ENCODE data around the gene CIBAR2. TPM values are rescaled to one million over a fixed set of nuclear protein-coding genes. Genes with fewer than 3 reads are reported as not detected.

Gene CIBAR2
- total RNA-seq, 5 donors from 2014 or later (not counting 1 experiment from before 2014, with no cell fraction given) = not detected

GRCh38 chr16:85139881-85140339 lies 27.6 kb upstream of the CIBAR2 start:
- ChIA-PET POLR2A (no interaction called here), CTCF (no interaction called here)
- peaks cover 28 to 48% of the 10 kb centered on the region in 2 donors for H3K27me3 Mint-ChIP-seq
- peaks cover 0 to 12% of the 10 kb centered on the region in 2 experiments for H3K4me1 ChIP-seq (ENCODE audit: control insufficient read depth in 1 of 2, extremely low read depth in 1 of 2, insufficient read depth in 2 of 2, low read length in 2 of 2)
- no peak for DNase-seq
- WGBS (ENCODE audit: insufficient coverage) = 59% methylated on average over 8 of the region's 9 CpGs
- H3K27me3 ChIP-seq (replicated peaks in 1 of 2; ENCODE audit: control insufficient read depth in 2 of 2, extremely low read depth in 1 of 2, insufficient read depth in 2 of 2, low read length in 1 of 2) = peaks cover 0 to 85% of the 10 kb centered on the region in 2 experiments
- no peak overlapping the region for H3K27ac Mint-ChIP-seq
- H3K9me3 ChIP-seq = no peaks in the 10 kb centered on the region
- H3K27ac ChIP-seq (ENCODE audit: low read length) = no peak overlapping the region
- no peaks in the 10 kb centered on the region for H3K36me3 Mint-ChIP-seq
- H3K4me3 Mint-ChIP-seq = no peak overlapping the region
- no peaks in the 10 kb centered on the region for H3K36me3 ChIP-seq (ENCODE audit: control insufficient read depth in 2 of 2, extremely low read depth in 1 of 2, insufficient read depth in 1 of 2, low read length in 1 of 2)
- H3K4me3 ChIP-seq (ENCODE audit: control insufficient read depth in 1 of 2, extremely low read depth in 1 of 2, low read length in 1 of 2) = no peak overlapping the region
- H3K4me1 Mint-ChIP-seq = peaks cover 4 to 13% (median 12%) of the 10 kb centered on the region in 3 donors
- ATAC-seq (replicated peaks in 1 of 4) = no peak
- H3K9me3 Mint-ChIP-seq = no peaks in the 10 kb centered on the region

GRCh38 chr16:85138825-85139627 lies 26.8 kb upstream of the CIBAR2 start:
- DNase-seq = no peak
- Mint-ChIP-seq H3K9me3 (no peaks in the 10 kb centered on the region), H3K36me3 (no peaks in the 10 kb centered on the region), H3K27me3 (peaks cover 28 to 46% of the 10 kb centered on the region in 2 donors), H3K4me3 (peak overlapping the region in 1 of 3 donors; percentile 61), H3K4me1 (peaks cover 4 to 13% (median 13%) of the 10 kb centered on the region in 3 donors), H3K27ac (no peak overlapping the region)
- ChIA-PET POLR2A (no interaction called here), CTCF (no interaction called here)
- ATAC-seq (replicated peaks in 1 of 4) = no peak
- no peaks in the 10 kb centered on the region for H3K9me3 ChIP-seq
- no peak overlapping the region for H3K4me3 ChIP-seq (ENCODE audit: control insufficient read depth in 1 of 2, extremely low read depth in 1 of 2, low read length in 1 of 2)
- WGBS (ENCODE audit: insufficient coverage) = 85% methylated on average over 13 of the region's 16 CpGs
- no peak overlapping the region for H3K27ac ChIP-seq (ENCODE audit: low read length)
- peaks cover 0 to 83% of the 10 kb centered on the region in 2 experiments for H3K27me3 ChIP-seq (replicated peaks in 1 of 2; ENCODE audit: control insufficient read depth in 2 of 2, extremely low read depth in 1 of 2, insufficient read depth in 2 of 2, low read length in 1 of 2)
- peaks cover 0 to 18% of the 10 kb centered on the region in 2 experiments for H3K4me1 ChIP-seq (ENCODE audit: control insufficient read depth in 1 of 2, extremely low read depth in 1 of 2, insufficient read depth in 2 of 2, low read length in 2 of 2)
- H3K36me3 ChIP-seq (ENCODE audit: control insufficient read depth in 2 of 2, extremely low read depth in 1 of 2, insufficient read depth in 1 of 2, low read length in 1 of 2) = no peaks in the 10 kb centered on the region

- Histone ChIP-seq H3K27me3 (replicated peaks in 1 of 2; ENCODE audit: control insufficient read depth in 2 of 2, extremely low read depth in 1 of 2, insufficient read depth in 2 of 2, low read length in 1 of 2) (peaks cover 0 to 76% of the 10 kb centered on the region in 2 experiments), H3K27ac (ENCODE audit: low read length) (no peak overlapping the region), H3K9me3 (no peaks in the 10 kb centered on the region), H3K36me3 (ENCODE audit: control insufficient read depth in 2 of 2, extremely low read depth in 1 of 2, insufficient read depth in 1 of 2, low read length in 1 of 2) (no peaks in the 10 kb centered on the region), H3K4me3 (ENCODE audit: control insufficient read depth in 1 of 2, extremely low read depth in 1 of 2, low read length in 1 of 2) (no peak overlapping the region), H3K4me1 (ENCODE audit: control insufficient read depth in 1 of 2, extremely low read depth in 1 of 2, insufficient read depth in 2 of 2, low read length in 2 of 2) (peaks cover 0 to 18% of the 10 kb centered on the region in 2 experiments)
- DNase-seq = no peak
- no peak overlapping the region for H3K27ac Mint-ChIP-seq
- peak overlapping the region in 1 of 3 donors; percentile 61 for H3K4me3 Mint-ChIP-seq
- H3K36me3 Mint-ChIP-seq = no peaks in the 10 kb centered on the region
- no peaks in the 10 kb centered on the region for H3K9me3 Mint-ChIP-seq
- H3K27me3 Mint-ChIP-seq = peaks cover 28 to 43% of the 10 kb centered on the region in 2 donors
- peaks cover 4 to 13% (median 13%) of the 10 kb centered on the region in 3 donors for H3K4me1 Mint-ChIP-seq
- WGBS (ENCODE audit: insufficient coverage) = 75% methylated on average over 4 of the region's 12 CpGs
- CTCF ChIA-PET = no interaction called here
- no peak for ATAC-seq (replicated peaks in 1 of 4)
- POLR2A ChIA-PET = no interaction called here
Measured at GRCh38 chr16:85138073-85138824, 26.0 kb upstream of the CIBAR2 start.

- H3K27me3 ChIP-seq (replicated peaks in 1 of 2; ENCODE audit: control insufficient read depth in 2 of 2, extremely low read depth in 1 of 2, insufficient read depth in 2 of 2, low read length in 1 of 2) = peaks cover 0 to 69% of the 10 kb centered on the region in 2 experiments
- 10% methylated on average over 25 of the region's 29 CpGs for WGBS (ENCODE audit: insufficient coverage)
- Mint-ChIP-seq H3K27me3 (peaks cover 28 to 37% of the 10 kb centered on the region in 2 donors), H3K36me3 (no peaks in the 10 kb centered on the region), H3K4me3 (peak overlapping the region in 1 of 3 donors; percentile 61), H3K4me1 (peaks cover 4 to 13% (median 13%) of the 10 kb centered on the region in 3 donors), H3K9me3 (no peaks in the 10 kb centered on the region), H3K27ac (no peak overlapping the region)
- ChIA-PET CTCF (no interaction called here), POLR2A (no interaction called here)
- no peaks in the 10 kb centered on the region for H3K36me3 ChIP-seq (ENCODE audit: control insufficient read depth in 2 of 2, extremely low read depth in 1 of 2, insufficient read depth in 1 of 2, low read length in 1 of 2)
- peaks cover 0 to 18% of the 10 kb centered on the region in 2 experiments for H3K4me1 ChIP-seq (ENCODE audit: control insufficient read depth in 1 of 2, extremely low read depth in 1 of 2, insufficient read depth in 2 of 2, low read length in 2 of 2)
- H3K27ac ChIP-seq (ENCODE audit: low read length) = no peak overlapping the region
- ATAC-seq (replicated peaks in 1 of 4) (no peak), DNase-seq (no peak)
- no peak overlapping the region for H3K4me3 ChIP-seq (ENCODE audit: control insufficient read depth in 1 of 2, extremely low read depth in 1 of 2, low read length in 1 of 2)
- no peaks in the 10 kb centered on the region for H3K9me3 ChIP-seq
Measured at GRCh38 chr16:85137323-85138072, 25.2 kb upstream of the CIBAR2 start.

- Mint-ChIP-seq H3K36me3 (no peaks in the 10 kb centered on the region), H3K27me3 (peaks cover 28 to 36% of the 10 kb centered on the region in 2 donors), H3K9me3 (no peaks in the 10 kb centered on the region), H3K4me3 (no peak overlapping the region), H3K4me1 (peaks cover 4 to 13% (median 13%) of the 10 kb centered on the region in 3 donors), H3K27ac (no peak overlapping the region)
- H3K36me3 ChIP-seq (ENCODE audit: control insufficient read depth in 2 of 2, extremely low read depth in 1 of 2, insufficient read depth in 1 of 2, low read length in 1 of 2) = no peaks in the 10 kb centered on the region
- no peaks in the 10 kb centered on the region for H3K9me3 ChIP-seq
- H3K27me3 ChIP-seq (replicated peaks in 1 of 2; ENCODE audit: control insufficient read depth in 2 of 2, extremely low read depth in 1 of 2, insufficient read depth in 2 of 2, low read length in 1 of 2) = peaks cover 0 to 63% of the 10 kb centered on the region in 2 experiments
- no peak for ATAC-seq (replicated peaks in 1 of 4)
- DNase-seq = no peak
- POLR2A ChIA-PET = no interaction called here
- WGBS (ENCODE audit: insufficient coverage) = 77% methylated on average over 17 of the region's 17 CpGs
- no peak overlapping the region for H3K4me3 ChIP-seq (ENCODE audit: control insufficient read depth in 1 of 2, extremely low read depth in 1 of 2, low read length in 1 of 2)
- CTCF ChIA-PET = no interaction called here
- H3K27ac ChIP-seq (ENCODE audit: low read length) = no peak overlapping the region
- peaks cover 0 to 18% of the 10 kb centered on the region in 2 experiments for H3K4me1 ChIP-seq (ENCODE audit: control insufficient read depth in 1 of 2, extremely low read depth in 1 of 2, insufficient read depth in 2 of 2, low read length in 2 of 2)
Measured at GRCh38 chr16:85136702-85137322, 24.5 kb upstream of the CIBAR2 start.

Data from T-cell (primary cell).